DND-41 (cell line): Measurements from ENCODE around the gene ABI2.

Source experiments
- CTCF ChIP-seq: IDR thresholded peaks from 2 replicates; pipeline ENCODE4 v1.5.1; 2012; ENCODE audit warnings: borderline replicate concordance, low read length, moderate library complexity, mild to moderate bottlenecking; ENCODE audit not compliant: poor library complexity, severe bottlenecking; ENCODE audit errors: extremely low read depth
- EZH2 ChIP-seq: IDR thresholded peaks from 3 replicates; pipeline ENCODE4 v1.6.1; 2012; ENCODE audit warnings: borderline replicate concordance, low read depth, mild to moderate bottlenecking, moderate library complexity, low read length, inconsistent platforms; ENCODE audit not compliant: severe bottlenecking

- TF ChIP-seq CTCF: no peak
- TF ChIP-seq EZH2: no peak
These were observed 143.1 kb downstream of the ABI2 start for GRCh38 chr2:203471323-203471722.
